Common myeloid progenitor, CD34-positive (primary cell): ENCODE data around the gene CHMP4B.

Experiments
- CTCF ChIA-PET: fragments of 350-600 bp; sonication (Branson Sonifier 250); formaldehyde crosslinking; loops from one replicate; lab custom pipeline; 2021; ENCODE audit warnings: antibody characterized with exemption; lab: Charles Lee
- POLR2A ChIA-PET: fragments of 350-600 bp; sonication (Branson Sonifier 250); formaldehyde crosslinking; loops from one replicate; lab custom pipeline; 2021; ENCODE audit warnings: antibody characterized with exemption; lab: Charles Lee
- DNase-seq, 3 donors: peaks; one replicate each; pipeline versions ENCODE4 v3.0.0 to v3.0.0-alpha.2; 2013
- H3K27ac ChIP-seq, 2 experiments: 1 replicate in 1 of 2; 2 replicates in 1 of 2; pipeline ENCODE4 v1.7.0; 2013; ENCODE audit warnings: inconsistent platforms in 2 of 2, low read length in 2 of 2, mild to moderate bottlenecking in 2 of 2, low read depth in 1 of 2, moderate library complexity in 1 of 2; ENCODE audit not compliant: severe bottlenecking in 2 of 2, insufficient read depth in 1 of 2, poor library complexity in 1 of 2
- H3K27me3 ChIP-seq, 5 experiments: replicated peaks in 2 of 5; 1 replicate in 3 of 5; 2 replicates in 2 of 5; pipeline versions ENCODE4 v1.6.1 to v1.7.0; 2013; ENCODE audit warnings: low read length in 4 of 5, mild to moderate bottlenecking in 2 of 5, moderate library complexity in 2 of 5, inconsistent platforms in 1 of 5; ENCODE audit not compliant: insufficient read depth in 5 of 5, control insufficient read depth in 4 of 5
- H3K36me3 ChIP-seq, 4 experiments: 1 replicate in 2 of 4; 2 replicates in 2 of 4; pipeline versions ENCODE4 v1.6.1 to v1.7.0; 2013; ENCODE audit warnings: low read length in 3 of 4, control low read depth in 1 of 4, mild to moderate bottlenecking in 1 of 4; ENCODE audit not compliant: control insufficient read depth in 4 of 4, insufficient read depth in 4 of 4
- H3K4me1 ChIP-seq, 4 experiments: 1 replicate in 3 of 4; 2 replicates in 1 of 4; pipeline versions ENCODE4 v1.6.1 to v1.7.1; 2013; ENCODE audit warnings: low read length in 3 of 4, mild to moderate bottlenecking in 3 of 4, control low read depth in 1 of 4, inconsistent platforms in 1 of 4, moderate library complexity in 1 of 4; ENCODE audit not compliant: control insufficient read depth in 4 of 4, insufficient read depth in 4 of 4; ENCODE audit errors: control extremely low read depth in 1 of 4
- H3K4me3 ChIP-seq, 7 experiments: 1 replicate in 4 of 7; 2 replicates in 3 of 7; pipeline versions ENCODE4 v1.5.1 to v1.7.0; 2013; ENCODE audit warnings: mild to moderate bottlenecking in 7 of 7, low read length in 6 of 7, moderate library complexity in 6 of 7, inconsistent platforms in 2 of 7, low read depth in 2 of 7, control low read depth in 1 of 7; ENCODE audit not compliant: insufficient read depth in 4 of 7, control insufficient read depth in 1 of 7; ENCODE audit errors: extremely low read depth in 1 of 7
- H3K9me3 ChIP-seq, 5 experiments: 1 replicate in 4 of 5; 2 replicates in 1 of 5; pipeline versions ENCODE4 v1.6.1 to v1.7.1; 2013; ENCODE audit warnings: low read length in 4 of 5, mild to moderate bottlenecking in 2 of 5, inconsistent platforms in 1 of 5, low read depth in 1 of 5, moderate library complexity in 1 of 5; ENCODE audit not compliant: control insufficient read depth in 4 of 5, insufficient read depth in 2 of 5; ENCODE audit errors: control extremely low read depth in 1 of 5
- WGBS: methylation state at CpG from one replicate; pipeline ENCODE4 v1.1.5; 2013; ENCODE audit not compliant: insufficient coverage; 5-methylcytosine and 5-hydroxymethylcytosine counted together

CHMP4B gene

GRCh38 chr20:33869283-33869682 lies 58.1 kb downstream of the CHMP4B start:
- Histone ChIP-seq H3K4me3 (no peak overlapping the region), H3K4me1 (no peaks in the 10 kb centered on the region), H3K27ac (no peak overlapping the region), H3K9me3 (no peaks in the 10 kb centered on the region), H3K27me3 (peaks cover 0 to 2% (median 0%) of the 10 kb centered on the region in 5 experiments), H3K36me3 (no peaks in the 10 kb centered on the region)
- 92% methylated on average over 4 of the region's 5 CpGs for WGBS
- ChIA-PET POLR2A (no interaction called here), CTCF (no interaction called here)
- no peak for DNase-seq

DNA sequence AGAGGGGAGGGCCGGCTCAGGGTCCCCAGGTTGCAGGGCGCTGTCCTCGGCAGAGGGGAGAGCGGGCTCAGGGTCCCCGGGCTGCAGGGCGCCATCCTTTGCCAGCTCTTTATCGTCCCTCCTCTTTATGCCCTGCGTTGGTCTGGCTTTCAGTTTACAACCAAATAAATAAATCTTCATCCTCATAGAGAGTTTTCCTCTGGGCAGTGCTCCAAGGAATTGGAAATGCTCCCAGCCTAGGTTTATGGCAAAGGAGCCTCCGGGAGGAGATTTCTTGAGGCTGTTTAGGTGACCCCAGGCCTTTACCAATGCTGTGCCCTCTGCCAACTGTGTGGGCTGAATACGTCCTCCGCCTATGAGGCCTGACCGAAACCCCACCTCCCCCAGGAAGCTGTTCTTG lies 60.2 kb downstream of the CHMP4B start:
- Histone ChIP-seq H3K4me3 (no peak overlapping the region), H3K27ac (no peak overlapping the region), H3K9me3 (no peaks in the 10 kb centered on the region), H3K27me3 (peaks cover 0 to 2% (median 0%) of the 10 kb centered on the region in 5 experiments), H3K4me1 (no peaks in the 10 kb centered on the region), H3K36me3 (no peaks in the 10 kb centered on the region)
- ChIA-PET CTCF (no interaction called here), POLR2A (no interaction called here)
- DNase-seq, result no peak
- WGBS, result 96% methylated on average over 11 of the region's 12 CpGs

DNA sequence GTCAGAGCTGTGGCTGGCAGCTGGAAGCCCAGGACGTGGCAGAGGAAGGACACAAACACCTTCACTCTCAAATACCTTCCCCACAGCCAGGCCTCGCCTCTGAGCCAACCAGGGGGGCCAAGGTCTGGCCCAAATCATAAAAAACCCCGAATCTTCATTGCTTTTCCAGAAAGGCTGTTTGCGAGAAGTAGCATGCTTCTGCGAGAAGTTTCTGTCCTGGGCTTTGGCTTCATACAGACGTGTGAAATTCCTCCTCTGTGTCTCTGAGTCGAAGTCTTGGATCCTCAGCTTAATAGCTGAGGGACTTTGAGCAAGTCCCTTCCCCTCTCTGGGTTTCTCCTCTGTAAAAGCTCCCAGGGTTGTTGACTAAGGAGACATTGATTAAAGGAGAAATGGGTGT lies 63.0 kb downstream of the CHMP4B start:
- no peaks in the 10 kb centered on the region for H3K4me1 ChIP-seq
- no peaks in the 10 kb centered on the region for H3K27me3 ChIP-seq
- 80% methylated on average over 6 of the region's 7 CpGs for WGBS
- H3K36me3 ChIP-seq, result no peaks in the 10 kb centered on the region
- POLR2A ChIA-PET, result no interaction called here
- H3K9me3 ChIP-seq, result peaks cover 0 to 5% (median 0%) of the 10 kb centered on the region in 5 experiments
- H3K27ac ChIP-seq, result no peak overlapping the region
- CTCF ChIA-PET, result interaction anchor here (2.2 kb wide), 1 partner anchor 11 kb away, joined by 6 read pairs; no protein-coding TSS in a partner anchor
- no peak for DNase-seq
- H3K4me3 ChIP-seq, result no peak overlapping the region

- Histone ChIP-seq H3K36me3 (no peaks in the 10 kb centered on the region), H3K27ac (no peak overlapping the region), H3K4me1 (no peaks in the 10 kb centered on the region), H3K9me3 (peaks cover 0 to 11% (median 0%) of the 10 kb centered on the region in 5 experiments), H3K27me3 (no peaks in the 10 kb centered on the region), H3K4me3 (no peak overlapping the region)
- POLR2A ChIA-PET, result no interaction called here
- DNase-seq, result peak in 2 of 3 donors; percentile 25 to 41
- CTCF ChIA-PET, result interaction anchor here (2.2 kb wide), 1 partner anchor 12 kb away, joined by 6 read pairs; no protein-coding TSS in a partner anchor
- WGBS, result 44% methylated on average over 4 of the region's 7 CpGs
These were observed 63.9 kb downstream of the CHMP4B start for GRCh38 chr20:33875055-33875454.

GRCh38 chr20:33875534-33876026 lies 64.4 kb downstream of the CHMP4B start:
- no peaks in the 10 kb centered on the region for H3K27me3 ChIP-seq
- ChIA-PET POLR2A (no interaction called here), CTCF (no interaction called here)
- H3K4me3 ChIP-seq, result no peak overlapping the region
- 100% methylated on average over 3 of the region's 6 CpGs for WGBS
- no peak for DNase-seq
- H3K36me3 ChIP-seq, result no peaks in the 10 kb centered on the region
- H3K27ac ChIP-seq, result no peak overlapping the region
- H3K9me3 ChIP-seq, result peaks cover 0 to 11% (median 0%) of the 10 kb centered on the region in 5 experiments
- H3K4me1 ChIP-seq, result no peaks in the 10 kb centered on the region

DNA sequence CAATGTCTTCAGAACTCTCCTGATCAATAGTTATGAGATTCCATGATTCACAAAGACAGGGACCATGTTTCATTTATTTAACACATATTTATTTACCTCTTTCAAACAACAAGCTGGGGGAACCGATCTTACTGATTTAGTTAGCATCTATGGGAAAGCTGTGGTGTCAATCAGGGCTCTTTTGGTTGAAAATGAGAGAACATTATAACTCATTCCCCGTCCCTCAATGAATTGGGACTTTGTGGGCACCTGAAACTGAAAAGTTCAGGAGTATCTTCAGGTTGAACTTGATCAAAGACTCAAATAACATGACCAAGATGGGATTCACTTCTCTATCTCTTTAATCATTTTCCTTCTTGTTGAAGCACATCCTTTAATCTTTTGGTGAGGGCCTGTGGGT lies 67.4 kb downstream of the CHMP4B start:
- Histone ChIP-seq H3K4me3 (no peak overlapping the region), H3K36me3 (no peaks in the 10 kb centered on the region), H3K9me3 (peaks cover 0 to 11% (median 0%) of the 10 kb centered on the region in 5 experiments), H3K27me3 (no peaks in the 10 kb centered on the region), H3K4me1 (no peaks in the 10 kb centered on the region), H3K27ac (no peak overlapping the region)
- WGBS, result no CpG with 5 or more reads among the region's 2 CpGs
- ChIA-PET POLR2A (no interaction called here), CTCF (interaction anchor here (0.5 to 0.7 kb wide), 2 partner anchors 15 to 463 kb away, joined by 3 to 4 read pairs; no protein-coding TSS in a partner anchor)
- DNase-seq, result no peak

GRCh38 chr20:33880396-33880795 lies 69.2 kb downstream of the CHMP4B start:
- H3K27me3 ChIP-seq, result no peaks in the 10 kb centered on the region
- no peak overlapping the region for H3K27ac ChIP-seq
- ChIA-PET CTCF (no interaction called here), POLR2A (no interaction called here)
- H3K4me3 ChIP-seq, result no peak overlapping the region
- peaks cover 0 to 11% (median 0%) of the 10 kb centered on the region in 5 experiments for H3K9me3 ChIP-seq
- H3K36me3 ChIP-seq, result no peaks in the 10 kb centered on the region
- WGBS, result 96% methylated on average over 3 of the region's 4 CpGs
- H3K4me1 ChIP-seq, result no peaks in the 10 kb centered on the region
- no peak for DNase-seq
